AG10803 (cell line): ENCODE measurements around the gene FUT7.
"Not testable (repeated sequence)": the region's sequence is repeated elsewhere in the genome, so short reads cannot be mapped to it uniquely, and the experiment has no call there.

Experiments
- DNase-seq: peaks from one replicate; pipeline ENCODE4 v3.0.0; 2010; ENCODE audit warnings: low read depth
- H3K4me3 ChIP-seq: 2 replicates; pipeline ENCODE4 v1.5.1; 2011; ENCODE audit warnings: mild to moderate bottlenecking, low read length, control low read depth
- CTCF ChIP-seq: conservative IDR thresholded peaks from 2 replicates; pipeline ENCODE4 v1.5.1; 2011; ENCODE audit warnings: mild to moderate bottlenecking, low read length, control low read depth, inconsistent platforms

Gene FUT7

DNA sequence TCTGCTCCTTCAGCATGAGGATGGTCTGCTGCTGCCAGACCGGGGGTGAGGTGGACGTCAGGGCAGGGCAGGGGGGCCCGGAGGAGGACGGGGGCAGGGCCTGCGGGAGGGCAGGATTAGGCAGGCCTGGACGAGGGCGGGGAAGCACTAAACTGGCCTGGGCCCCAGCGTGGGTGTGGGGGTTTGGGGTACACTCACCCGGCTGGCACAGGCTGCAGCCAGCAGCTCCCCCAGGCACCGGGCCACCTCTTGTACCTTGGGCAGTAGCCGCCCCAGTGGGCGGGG lies 32.9 kb upstream of the FUT7 start:
- DNase-seq, result no peak
- no peak for TF ChIP-seq CTCF

DNA sequence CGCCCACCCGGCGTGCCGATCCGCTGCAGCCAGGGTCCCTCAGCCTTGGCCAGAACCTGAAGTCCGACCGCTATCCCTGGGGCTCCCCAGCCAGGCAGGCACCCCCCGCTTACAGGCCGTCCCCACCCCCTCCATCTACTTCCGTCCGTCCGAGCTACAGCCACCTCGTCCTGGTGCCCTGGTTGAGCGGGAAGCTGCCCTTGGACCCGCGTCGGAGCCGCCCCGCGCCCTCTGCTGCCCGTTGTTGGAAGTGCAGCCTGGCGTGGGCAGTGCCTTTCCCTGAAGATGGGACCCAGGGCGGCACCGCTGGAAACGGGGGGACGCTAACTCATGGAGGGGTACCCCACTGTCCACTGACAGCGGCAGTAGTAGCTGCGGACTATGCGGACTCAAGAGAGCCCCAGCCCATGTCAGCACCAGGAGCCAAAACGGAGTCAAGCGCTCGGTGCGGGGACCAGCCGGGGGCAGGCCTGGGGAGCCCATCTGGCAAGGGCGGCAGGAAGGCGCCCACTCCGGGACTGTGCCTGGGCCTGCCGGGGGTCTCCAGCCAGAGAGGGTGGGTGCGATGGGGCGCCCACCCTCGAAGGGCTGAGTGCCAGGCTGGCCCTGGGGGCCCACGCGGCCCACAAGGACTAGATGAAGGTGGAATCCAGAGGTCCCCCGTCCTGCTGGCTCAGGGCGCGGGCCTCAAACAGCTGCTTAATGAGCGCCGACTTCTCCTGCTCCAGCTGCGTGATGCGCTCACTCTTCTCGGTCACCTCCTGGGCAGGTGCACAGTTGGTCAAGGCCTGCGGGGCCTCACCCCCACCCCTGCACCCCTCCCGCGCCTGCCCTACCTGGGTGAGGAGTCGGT lies 32.4 kb upstream of the FUT7 start:
- H3K4me3 ChIP-seq, result no peak overlapping the region
- TF ChIP-seq CTCF, result peak; percentile 75
- DNase-seq, result peak; percentile 40

More for the DNA sequence above, 32.9 kb upstream of the FUT7 start:
- H3K4me3 ChIP-seq, result no peak overlapping the region

DNA sequence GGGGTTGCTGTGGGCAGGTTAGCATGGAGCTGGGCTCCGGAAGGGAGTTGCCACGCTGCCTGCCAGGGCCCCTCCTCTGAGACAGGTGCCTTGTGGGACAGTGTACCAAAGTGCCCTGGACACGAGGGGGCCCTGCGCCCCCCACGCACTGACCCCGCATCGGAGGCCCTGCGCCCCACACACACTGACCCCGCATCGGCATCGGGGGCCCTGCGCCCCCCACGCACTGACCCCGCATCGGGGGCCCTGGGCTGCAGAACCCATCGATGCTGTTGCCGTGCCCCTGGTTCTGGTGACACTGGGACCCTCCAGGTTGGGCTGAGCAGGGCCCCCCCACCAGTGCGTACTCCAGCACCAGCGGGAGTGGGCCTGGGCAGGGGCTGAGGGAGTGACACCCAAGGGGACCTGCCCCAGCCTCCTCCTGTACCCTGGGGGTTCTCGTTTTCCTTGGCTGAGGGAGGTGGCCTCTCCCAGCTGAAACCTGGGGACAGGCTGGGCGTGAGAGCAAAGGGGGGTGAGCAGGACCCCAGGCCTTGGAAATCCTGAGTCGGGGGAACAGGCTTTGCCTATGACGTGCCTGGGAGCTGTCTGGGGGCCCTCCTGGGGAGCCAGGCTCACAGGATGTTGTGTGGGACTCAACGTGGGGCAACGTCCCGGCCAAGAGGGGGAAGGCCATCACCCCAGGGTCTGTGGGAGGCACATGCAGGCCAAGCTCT lies 31.6 kb upstream of the FUT7 start:
- TF ChIP-seq CTCF, result no peak
- H3K4me3 ChIP-seq, result no peak overlapping the region
- DNase-seq, result no peak

- H3K4me3 ChIP-seq, DNase-seq: not testable (repeated sequence)
These were observed 30.9 kb upstream of the FUT7 start for GRCh38 chr9:137062798-137063197.

DNA sequence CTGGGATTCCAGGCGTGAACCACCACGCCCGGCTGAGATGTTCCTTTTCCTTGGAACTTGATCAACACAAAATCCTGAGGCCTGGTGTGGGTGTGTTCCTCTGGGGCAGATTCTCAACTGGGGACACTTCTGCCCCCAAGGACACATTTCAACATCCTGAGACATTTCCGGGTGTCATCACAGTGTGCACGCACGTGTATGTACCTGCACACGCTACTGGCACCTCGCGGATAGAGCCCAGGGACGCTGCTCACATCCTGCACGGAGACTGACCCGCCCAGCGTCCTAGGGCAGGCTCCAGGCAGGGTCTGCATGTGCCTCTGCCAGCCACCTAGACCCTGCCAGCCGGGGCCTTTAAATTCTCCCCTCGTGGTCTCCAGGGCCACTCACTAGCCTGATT lies 30.5 kb upstream of the FUT7 start:
- no peak overlapping the region for H3K4me3 ChIP-seq
- DNase-seq, result no peak
- no peak for TF ChIP-seq CTCF

DNA sequence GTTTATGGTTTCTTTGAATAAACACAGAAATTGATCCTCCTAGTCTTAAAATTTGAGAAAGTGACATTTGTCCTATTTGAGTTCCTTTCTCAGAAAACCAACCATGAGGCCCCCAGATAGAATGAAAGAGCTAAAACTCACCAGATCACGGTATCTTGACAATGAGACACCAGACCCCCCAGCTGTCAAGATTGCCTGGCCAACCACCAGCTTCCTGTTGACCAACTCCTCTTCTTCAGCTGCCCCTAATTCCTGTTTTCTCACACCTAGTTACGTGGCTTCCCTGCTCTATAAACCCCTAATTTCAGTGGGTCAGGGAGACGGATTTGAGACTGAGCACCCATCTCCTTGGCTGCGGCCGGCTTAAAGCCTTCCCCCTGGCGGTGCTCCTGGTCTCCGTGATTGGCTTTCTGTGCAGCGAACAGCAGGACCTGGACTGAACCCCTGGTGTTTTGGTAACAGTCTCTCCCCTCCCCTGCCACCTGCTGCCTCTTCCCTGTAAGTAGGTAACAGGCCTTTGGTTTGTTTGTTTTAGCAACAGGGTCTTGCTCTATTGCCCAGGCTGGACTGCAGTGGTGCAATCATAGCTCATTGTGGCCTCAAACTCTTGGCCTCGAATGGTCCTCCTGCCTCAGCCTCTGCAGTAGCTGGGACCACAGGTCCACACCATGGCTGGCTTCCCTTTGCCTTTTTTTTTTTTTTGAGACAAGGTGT lies 26.8 kb upstream of the FUT7 start:
- no peak for DNase-seq
- TF ChIP-seq CTCF, result no peak
- H3K4me3 ChIP-seq, result no peak overlapping the region

DNA sequence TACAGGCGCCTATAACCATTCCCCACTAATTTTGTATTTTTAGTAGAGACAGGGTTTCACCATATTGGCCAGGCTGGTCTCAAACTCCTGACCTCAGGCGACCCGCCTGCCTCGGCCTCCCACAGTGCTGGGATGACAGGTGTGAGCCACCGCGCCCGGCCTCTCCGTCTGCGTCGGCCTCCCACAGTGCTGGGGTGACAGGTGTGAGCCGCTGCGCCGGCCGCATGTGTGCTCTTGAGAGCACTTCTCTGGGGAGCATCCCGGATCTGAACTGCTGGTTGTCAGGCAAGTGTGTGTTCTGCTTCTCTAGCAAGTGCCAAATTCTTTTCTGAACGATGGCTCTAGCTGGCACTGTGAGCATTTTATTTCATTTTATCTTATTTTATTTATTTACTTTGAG lies 25.7 kb upstream of the FUT7 start:
- no peak for DNase-seq
- H3K4me3 ChIP-seq, result no peak overlapping the region
- TF ChIP-seq CTCF, result no peak
